Endometrium (tissue), 2 donors: ENCODE results near the gene ABLIM2.

Experiments used
- FAIRE-seq: peaks from 2 replicates; lab custom pipeline; 2012; peaks lifted over from hg19 to GRCh38; lab: Jason Lieb, UNC
- donor health status: control.
- donor health status: control.

Gene ABLIM2

DNA sequence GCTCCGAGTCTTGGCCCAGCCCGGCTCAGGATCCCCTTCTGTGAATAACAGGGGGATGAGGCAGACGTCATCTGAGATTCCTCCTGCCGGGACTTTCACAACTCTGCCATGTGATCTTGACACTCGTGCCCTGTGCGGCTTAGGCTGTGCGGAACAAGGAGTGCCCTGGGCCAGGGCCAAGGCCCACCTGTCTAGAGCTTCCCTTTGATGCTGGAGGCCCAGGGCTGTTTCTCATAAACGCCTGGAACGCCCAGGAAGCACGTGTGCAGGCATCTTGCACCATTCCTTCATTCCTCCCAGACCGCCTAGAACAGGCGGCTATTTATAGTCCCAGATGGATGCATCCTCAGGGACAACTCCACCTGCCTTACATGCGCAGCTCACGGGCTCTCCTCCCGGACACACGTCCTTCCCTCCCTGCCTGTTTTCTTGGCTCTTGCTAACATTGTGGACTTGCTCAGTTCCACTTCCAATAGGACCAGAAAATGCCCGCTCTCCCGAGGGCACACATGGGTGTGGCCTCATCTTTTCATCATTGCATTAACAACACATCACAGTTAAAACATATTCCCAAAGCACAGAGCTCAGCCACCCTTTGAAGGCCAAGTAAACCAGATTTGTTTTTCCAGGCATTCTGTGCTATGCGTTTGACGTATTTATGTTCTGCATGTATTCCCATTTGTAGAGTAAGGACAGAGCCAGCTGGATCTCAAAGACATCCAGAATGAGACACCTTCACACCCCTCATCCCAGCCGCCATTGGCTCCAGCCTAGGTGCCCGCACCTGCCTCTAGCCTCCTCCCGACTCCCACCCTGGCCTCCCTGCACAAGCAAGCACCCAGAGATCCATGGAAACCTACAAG is 57.2 kb downstream of the ABLIM2 start:
- FAIRE-seq = no peak

DNA sequence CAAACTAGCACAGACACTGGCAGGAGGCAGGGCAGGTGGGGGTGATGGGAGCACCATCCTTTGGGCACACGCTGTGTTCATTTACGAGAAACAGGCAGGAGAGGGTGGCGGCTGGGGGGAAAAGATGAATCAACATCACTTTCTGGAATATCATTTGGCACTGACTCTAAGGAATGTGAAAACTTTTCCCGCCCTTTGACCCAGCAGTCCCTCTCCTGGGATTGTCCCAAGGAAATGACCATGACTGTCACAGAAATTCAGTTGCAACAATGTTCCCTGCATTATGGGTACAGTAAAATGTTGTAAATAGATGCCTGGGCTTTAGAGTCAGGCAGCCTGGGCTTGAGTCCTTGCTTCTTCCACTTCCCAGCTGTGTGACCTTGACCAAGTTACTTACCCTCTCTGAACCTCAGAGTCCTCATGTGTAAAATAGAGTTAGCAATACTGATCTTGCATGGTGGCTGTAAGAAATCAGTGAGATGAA is 58.6 kb downstream of the ABLIM2 start:
- no peak for FAIRE-seq

DNA sequence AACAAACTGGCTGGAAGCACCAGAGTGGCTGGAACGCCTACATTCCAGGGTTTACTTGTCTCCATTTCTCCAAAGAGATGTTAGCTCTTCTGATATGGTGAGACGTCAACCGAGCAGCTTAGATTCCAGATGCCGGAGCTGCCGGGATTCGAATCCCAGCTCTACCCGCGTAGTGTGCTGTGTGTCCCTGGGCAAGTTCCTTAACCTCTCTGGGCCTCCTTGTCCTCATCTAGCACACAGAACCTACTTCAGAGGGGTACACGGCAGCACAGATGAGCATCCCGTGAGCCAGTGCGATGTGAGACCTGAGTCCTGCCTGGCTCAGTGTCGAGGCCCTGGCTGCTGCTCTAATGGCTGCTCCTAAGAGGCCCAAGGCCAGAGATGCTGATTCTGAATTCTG is 60.1 kb downstream of the ABLIM2 start:
- no peak for FAIRE-seq

DNA sequence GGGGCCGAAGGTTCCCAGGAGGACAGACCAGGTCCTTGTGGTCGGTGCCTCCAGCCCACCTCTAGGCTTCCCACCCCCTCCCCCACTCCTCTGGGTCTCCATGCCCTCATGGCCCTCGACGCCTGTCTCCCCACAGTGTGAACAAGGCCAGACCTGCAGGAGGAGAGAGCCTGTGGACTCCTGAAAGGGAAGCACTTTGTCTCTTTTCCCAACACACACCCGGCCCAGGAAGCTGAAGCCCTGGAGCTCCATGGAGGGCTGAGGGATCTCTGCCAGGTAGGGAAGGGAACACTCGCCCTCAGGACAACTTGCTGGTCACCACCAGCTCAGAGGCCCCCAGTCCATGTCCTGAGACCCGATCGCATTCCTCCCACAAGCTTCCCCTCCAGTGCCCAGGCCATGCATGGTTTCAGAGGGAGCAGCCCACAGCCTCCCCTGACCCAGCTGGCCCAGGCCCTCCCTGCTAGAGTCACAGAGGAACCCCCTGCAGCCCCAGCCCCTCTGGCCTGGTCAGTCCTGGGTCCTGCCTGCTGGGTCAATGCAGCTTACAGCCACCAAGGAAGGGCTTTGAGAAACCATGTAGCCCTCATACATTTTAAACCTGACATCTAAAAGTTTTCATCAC is 60.8 kb downstream of the ABLIM2 start:
- no peak for FAIRE-seq

DNA sequence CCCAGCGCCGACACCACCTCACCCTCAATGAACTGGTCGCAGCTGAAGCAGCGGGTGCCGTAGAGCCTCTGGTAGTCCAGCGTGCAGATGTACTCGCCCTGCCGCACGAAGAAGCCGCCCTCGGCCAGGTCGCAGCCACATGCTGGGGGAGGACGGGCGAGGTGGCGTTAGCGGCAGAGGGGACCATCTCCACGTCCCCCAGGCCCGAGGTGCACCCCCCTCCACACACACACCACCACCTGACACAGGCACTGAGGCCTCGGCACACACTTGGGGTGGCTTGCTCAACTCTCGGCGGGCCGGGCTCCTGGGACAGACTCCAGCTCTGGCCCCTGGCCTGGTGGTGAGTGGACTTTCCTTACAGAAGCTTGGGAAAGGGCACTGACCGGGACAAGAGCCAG is 61.5 kb downstream of the ABLIM2 start:
- no peak for FAIRE-seq

DNA sequence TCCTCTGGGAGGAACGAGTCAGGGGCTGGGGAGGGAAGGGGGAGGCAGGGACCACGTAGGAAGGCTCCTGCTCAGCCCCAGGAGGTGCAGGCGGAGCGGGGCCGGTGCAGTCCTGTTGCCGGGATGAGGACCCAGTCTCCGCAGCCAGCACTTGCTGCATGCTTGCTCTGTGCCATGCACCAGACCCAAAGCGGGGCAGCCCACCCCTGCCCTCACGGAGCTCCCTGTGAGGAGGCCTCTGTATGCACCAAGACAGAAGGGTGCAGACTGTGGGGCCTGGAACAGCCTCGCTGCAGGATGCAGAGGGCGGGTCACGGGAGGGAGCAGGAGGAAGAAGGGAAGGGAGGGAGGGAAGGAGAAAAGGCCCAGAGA is 61.9 kb downstream of the ABLIM2 start:
- FAIRE-seq = no peak

DNA sequence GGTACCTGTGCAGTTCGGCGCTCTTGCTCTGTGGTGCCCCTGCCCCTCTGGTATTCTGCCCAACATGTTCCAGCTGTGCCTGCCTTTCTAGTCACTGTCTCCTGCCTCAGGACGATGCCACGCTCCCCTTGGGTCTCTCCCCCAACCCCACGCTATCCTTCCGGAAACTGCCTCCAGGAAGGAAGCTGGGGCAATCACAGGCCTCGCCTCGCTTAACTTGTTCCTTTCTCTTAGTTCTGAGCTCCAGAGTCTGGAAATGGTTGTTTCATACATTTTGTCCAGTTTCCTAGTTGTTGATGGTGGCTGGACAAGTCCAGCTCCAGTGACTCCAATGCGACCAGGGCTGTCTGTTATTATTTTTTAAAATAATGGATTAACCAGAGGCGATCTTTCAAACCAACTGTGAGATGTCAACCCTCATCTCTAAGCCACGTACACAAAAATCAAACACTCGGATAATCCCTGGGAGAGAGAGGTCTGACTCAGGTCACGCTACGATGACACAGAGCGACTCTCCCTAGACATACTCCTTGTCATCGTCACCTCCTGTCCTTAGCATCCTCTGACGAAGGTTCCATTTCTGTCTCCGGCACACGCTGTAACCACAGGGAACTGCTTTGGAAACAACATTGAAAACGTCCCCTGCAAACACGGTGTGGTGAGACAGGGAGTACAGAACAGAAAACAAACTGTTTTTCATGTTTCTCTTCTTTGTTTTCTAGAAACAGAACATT is 62.5 kb downstream of the ABLIM2 start:
- FAIRE-seq = no peak

DNA sequence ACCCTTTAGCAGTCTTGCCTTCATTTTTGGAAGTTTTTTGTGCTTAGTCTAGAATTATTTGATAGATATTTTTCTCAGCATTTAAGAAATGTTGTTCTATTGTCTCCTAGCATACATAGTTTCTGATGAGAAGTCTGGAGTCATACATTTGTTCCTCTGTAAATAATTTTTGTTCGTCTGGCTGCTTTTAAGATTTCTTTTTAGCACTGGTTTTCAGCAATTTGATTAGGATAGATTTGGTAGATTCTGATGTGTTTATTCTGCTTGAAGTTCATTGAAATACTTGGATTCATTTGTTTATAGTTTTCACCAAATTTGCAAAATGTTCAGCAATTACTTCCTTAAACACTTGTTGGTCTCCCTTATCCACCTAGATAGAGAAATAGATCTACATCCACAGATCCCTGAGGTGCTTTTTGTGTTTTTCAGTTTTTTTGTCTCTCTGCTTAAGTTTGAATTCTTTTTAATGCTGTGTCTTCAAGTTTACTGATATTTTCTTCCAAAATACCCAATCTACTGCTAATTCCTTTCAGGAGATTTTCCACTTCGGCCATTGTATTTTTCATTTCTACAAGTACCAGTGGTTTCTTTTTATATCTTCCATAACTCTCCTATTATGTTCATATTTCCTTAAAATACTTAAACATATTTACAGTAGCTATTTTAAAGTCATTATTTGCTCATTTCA is 64.9 kb downstream of the ABLIM2 start:
- FAIRE-seq = no peak

DNA sequence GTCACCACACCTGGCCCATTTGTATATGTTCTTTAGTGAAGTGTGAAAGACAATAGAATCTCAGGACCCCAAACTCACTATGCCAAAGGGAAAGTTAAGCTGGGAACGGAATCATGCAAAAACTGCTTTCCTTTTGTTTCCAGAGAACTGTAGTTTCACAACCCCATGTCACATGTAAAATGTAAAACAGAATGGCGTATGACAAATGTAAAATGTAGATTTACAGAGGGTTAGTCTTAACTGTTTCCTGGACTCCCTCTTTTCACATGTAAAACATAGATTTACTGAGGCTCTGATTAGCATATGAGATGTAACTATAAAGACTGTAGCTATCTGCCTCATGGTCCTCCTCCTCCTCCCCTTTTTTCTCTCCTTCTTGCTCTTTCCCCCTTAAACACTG is 66.3 kb downstream of the ABLIM2 start:
- FAIRE-seq = no peak

DNA sequence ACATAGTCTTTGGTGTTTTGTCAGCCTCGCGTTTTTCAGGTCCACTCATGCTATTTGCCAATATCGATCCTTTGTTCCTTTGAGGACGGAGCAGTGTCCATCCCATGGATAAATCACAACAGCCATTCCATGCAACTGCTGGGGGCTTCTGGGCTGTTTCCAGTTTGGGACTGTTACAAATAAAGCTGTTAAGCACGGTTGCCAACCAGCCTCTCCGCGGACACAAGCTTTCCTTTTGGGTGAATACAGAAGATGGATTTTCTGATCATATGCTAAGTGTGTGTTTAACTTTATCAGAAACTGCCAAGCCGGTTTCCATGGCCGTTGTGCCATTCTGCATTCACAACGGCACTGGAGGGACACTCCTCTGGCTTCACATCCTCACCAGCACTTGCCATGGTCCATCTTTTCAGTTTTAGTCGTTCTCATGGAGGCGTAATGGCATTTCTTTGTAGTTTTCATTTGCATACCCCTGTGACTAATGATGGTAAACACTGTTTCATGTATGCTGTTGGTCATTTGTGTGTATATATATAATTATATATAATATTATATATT is 67.8 kb downstream of the ABLIM2 start:
- FAIRE-seq = no peak

DNA sequence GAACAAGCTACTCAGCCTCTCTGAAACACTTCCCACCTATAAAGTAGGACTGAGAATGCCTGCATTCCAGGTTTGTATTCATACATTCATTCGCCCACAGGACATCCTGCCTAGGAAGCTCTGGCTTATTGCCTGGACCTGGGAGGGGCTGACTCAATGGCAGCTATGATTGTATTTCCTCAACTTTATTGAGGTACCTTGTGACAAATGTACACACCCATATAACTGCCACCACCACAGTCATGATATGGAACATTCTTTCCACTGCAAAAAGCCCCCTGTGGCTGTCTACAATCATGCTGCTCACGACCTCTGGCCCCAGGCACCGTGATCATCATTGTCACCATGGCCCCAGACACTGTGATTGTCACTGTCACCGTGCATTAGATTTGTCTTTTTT is 68.3 kb downstream of the ABLIM2 start:
- no peak for FAIRE-seq

DNA sequence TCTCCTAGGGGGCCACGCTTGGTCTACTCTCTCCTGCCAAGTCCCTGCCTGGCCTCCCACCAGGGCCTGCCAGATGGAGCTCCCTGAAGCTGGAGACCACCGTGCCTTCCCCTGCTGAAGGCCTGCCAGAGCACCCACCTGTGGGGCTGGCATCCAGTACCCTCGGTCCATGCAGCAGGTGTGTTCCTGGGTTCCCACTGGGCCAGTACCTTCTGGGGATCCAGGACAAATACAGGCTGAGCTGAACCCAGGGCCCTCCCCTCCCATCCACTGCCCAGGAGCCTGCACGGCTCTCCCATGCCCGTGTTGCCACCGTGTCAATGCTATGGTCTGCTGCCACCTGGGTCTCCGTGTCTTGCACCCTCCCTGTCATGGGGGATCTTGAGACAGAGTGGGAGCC is 68.8 kb downstream of the ABLIM2 start:
- no peak for FAIRE-seq

DNA sequence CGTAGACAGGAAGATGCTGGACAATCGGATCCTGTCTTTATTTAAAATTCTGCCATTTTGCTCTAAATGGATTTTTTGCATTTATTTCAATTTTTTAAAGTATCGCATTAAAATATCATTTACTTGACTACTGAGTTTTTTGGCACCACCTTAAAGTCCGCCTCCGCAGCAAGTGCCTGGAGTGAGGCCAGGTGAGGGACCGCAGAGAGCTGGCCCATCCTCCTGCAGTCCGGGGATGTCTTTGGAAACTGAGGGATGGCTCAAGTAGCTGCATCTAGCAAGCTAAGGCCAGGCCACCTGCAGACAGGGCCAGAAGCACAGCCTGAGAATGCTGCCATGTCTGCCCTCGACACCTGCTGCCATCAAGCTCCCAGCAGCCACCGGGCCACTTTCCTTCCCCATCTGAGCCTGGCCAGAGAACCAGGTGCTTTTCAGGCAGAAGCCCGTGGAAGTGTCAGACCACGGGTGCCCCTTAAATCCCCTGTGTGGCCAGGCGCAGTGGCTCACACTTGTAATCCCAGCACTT is 69.6 kb downstream of the ABLIM2 start:
- no peak for FAIRE-seq

DNA sequence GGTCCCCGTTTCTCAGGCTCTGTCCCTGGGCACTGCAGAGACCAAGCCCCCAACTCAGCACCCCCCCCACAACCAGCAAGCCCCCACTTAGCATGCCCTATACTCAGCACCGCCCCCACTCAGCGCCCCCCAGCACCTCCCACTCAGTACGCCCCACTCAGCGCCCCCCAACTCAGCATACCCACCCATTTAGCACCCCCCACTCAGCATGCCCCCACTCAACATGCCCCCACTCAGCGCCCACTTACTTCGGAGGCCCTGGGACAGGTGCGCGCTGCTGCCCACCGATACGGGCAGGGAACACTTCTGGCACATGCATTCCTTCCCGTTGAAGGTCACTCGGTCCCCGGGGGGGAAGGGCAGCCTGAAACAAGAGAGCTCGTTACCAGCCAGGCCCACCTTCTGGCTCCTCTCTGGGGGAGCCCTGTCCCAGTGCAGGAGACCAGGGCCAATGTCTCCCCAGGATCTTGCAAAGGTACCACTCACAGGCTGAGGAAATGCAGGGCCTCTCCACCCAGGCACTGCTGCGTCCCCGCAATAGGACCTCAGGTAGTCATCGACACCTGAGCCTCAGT is 70.6 kb downstream of the ABLIM2 start:
- no peak for FAIRE-seq

DNA sequence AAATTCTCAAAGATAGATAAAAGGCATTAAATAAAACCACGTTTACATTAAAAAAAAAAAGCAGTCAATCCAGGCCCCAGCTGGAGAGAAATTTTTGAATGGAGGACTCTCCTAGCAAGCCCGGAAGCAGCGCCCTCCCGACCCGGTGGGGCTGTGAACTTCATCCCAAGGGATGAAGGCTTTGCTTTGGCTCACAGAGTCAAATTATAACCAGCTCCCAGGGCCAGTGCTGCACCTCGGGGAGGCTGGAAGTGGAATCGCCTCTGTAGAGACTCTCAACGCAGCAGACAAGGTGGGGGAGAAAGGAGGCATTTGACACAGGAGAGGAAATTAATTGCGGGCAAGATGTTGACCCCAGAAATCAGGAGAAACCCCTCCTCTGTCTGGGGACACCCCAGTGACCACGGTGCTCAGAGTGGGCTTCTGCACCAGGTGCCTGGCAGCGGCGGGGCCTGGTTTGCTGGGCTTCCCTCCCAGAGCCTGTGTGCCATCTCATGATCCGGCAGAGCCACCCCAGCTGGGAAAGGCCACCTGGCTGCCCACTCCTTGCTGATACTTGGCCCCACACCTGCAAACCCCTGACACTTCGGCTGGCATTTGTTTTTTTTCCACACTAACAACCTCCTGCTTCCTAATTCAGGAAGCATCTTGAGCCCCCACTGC is 71.7 kb downstream of the ABLIM2 start:
- no peak for FAIRE-seq

DNA sequence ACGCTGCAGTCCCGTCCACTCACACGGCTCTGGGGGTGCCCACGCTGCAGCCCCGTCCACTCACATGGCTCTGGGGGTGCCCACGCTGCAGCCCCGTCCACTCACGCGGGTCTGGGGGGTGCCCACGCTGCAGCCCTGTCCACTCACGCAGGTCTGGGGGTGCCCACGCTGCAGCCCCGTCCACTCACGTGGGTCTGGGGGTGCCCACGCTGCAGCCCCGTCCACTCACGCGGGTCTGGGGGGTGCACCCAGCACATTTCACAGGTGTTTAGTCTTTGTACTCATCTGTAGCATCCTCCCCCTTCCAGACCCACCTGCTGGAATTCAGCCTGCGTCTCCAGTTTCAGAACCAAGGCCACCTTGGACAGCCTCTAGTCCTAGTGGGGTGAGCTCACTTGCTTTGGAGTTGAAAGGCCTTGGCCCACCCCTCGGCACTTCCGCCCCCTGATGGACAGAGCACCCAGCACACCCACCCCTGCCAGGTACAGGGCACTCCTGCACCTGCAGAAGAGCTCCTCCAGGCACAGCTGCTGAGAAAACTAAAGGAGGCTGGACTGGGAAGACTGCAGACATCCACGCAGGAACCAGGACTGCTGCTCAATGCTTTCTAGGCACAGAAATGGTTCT is 73.0 kb downstream of the ABLIM2 start:
- no peak for FAIRE-seq

DNA sequence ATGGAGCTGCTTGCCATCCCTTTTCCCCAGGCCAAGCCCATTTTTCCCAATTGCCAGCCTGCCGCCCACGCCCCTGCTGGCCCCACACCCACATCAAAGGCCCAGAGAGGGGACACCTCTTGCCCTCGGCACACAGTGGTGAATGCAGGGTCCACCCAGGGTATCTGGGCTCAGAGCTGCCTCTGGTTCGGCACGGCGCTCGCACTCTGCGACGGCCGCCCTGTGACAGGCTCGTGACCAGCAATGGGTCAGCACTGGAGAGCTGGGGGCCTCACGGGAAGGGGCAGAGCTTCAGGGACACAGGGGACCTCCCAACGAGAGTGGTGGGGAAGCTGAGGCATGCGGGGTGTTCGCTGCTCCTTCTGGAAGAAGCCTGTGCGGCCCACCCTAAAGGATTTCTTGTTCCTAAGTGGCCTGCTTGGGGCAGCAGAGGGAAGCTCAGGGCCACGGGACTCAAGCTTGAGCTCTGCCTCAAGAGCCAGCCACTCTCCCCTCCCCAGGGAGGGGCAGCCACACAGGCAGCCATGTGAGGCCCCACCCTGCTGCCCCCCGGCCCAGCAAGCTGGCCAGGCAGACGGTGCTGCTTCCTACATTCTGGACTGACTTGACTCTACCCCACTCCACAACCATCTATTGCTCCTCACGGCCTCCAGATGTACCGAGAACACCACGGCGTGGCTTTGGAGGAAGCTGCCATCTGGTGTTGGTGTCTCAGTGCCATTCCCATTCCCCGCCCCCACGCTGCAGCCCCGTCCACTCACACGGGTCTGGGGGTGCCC is 73.7 kb downstream of the ABLIM2 start:
- no peak for FAIRE-seq

DNA sequence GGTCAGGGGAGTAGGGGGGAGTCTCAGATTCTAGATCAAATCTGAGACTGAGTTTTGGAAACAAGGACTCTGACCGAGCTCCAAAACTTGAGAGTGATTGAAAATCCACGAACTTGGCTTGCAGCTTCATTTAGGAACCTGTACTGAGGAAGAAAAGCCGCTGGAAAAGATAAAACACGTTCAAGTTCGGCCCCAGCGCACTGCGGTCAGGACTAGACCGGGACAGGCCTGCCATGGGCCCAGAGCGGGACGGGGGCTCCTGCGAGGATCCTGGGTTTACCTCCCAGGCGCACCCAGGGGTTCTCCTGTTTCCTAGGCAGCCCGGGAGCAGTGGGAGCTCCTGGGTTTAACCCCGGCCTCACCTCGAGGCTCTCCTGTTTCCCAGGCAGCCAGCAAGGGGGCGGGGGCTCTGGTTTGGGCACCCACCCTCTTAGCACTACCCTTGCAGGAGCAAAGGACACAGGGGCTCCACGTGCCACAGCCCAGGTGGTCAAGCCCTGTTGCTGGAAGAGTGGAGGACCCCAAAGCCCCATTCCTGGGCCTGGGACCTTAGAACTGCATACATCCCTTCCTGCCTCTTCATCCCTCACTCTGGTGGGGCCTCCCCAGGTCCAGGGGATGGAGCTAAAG is 74.5 kb downstream of the ABLIM2 start:
- FAIRE-seq = no peak
